HG03521 (cell line): ENCODE results near the gene DIRAS1.
"Not testable (repeated sequence)": the region's sequence is repeated elsewhere in the genome, so short reads cannot be mapped to it uniquely, and the experiment has no call there.

ENCODE experiments used
- ATAC-seq: cut with Tn5 transposase; IDR thresholded peaks from one replicate; pipeline ENCODE4 v1.9.1; 2021; ENCODE audit warnings: mild to moderate bottlenecking, moderate library complexity; ENCODE audit not compliant: unreplicated experiment

Gene DIRAS1

DNA sequence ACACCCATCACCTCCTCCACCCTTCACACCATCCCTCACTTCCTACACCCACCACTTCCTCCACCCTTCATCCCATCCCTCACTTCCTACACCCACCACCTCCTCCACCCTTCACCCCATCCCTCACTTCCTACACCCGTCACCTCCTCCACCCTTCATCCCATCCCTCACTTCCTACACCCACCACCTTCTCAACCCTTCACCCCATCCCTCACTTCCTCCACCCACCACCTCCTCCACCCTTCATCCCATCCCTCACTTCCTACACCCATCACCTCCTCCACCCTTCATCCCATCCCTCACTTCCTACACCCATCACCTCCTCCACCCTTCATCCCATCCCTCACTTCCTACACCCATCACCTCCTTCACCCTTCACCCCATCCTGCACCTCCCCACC is 7.1 kb downstream of the DIRAS1 start:
- ATAC-seq: not testable (repeated sequence)

DNA sequence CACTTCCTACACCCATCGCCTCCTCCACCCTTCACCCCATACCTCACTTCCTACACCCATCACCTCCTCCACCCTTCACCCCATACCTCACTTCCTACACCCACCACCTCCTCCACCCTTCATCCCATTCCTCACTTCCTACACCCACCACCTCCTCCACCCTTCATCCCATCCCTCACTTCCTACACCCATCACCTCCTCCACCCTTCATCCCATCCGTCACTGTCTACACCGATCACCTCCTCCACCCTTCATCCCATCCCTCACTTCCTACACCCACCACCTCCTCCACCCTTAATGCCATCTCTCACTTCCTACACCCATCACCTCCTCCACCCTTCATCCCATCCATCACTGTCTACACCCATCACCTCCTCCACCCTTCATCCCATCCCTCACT is 8.0 kb downstream of the DIRAS1 start:
- not testable (repeated sequence) for ATAC-seq

DNA sequence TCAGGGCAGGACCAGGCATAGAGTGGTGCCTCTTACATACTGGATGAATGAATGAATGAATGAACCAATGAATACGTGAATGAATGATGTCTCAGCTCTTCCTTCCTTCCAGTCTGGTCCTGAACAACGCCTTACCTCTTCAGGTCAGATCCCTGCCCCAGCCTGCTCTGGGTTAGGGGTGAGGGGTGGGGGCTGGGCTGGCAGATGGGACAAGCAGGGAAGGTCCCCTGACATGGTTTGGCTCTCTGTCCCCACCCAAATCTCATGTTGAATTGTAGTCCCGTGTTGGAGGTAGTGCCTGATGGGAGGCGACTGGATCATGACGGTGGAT is 9.3 kb downstream of the DIRAS1 start:
- ATAC-seq: no peak

DNA sequence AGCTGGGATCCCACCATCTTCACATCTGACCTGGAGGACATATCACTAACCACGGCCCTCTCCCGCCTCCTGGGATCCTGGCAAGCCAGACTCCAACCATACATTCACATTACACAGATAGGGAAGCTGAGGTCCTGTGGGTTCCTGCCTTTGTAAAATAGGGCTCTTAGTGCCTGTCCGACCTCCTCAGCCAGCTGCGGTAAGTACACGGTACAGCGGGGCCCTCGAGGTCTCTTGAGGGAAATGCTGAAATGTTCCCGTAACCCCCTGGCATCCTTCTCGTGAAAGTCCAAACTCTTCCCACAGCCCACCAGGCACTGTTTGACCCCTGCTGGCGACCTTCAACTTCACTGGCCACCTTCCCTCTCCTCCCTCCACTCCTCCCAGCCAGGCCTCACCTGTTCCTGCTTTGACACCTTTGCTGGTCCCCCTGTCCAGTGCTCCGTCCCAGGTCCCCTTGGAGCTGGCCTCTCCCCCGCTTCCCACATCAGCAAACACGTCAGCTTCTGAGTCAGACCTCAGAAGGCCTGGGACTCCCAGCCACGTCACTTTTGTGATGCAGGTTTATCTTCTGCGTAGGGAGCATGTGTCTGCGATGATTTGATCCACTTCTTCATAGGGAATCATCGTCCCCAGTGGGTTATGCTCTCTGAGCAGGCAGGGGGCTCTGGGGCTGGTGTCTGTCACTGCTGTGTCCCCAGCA is 9.8 kb downstream of the DIRAS1 start:
- ATAC-seq: no peak

DNA sequence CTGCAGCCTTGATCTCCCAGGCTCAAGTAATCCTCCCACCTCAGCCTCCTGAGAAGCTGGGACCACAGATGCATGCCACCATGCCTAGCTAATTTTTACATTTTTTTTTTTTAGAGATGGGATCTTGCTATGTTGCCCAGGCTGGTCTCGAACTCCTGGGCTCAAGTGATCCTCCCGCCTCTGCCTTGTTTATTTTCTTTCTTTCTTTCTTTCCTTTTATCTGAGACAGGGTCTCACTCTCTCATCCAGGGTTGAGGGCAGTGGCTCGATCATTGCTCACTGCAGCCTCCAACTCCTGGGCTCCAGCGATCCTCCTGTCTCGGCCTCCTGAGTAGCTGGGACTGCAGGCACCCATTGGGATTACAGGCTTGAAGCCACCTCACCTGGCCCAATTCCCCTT is 14.9 kb downstream of the DIRAS1 start:
- no peak for ATAC-seq

DNA sequence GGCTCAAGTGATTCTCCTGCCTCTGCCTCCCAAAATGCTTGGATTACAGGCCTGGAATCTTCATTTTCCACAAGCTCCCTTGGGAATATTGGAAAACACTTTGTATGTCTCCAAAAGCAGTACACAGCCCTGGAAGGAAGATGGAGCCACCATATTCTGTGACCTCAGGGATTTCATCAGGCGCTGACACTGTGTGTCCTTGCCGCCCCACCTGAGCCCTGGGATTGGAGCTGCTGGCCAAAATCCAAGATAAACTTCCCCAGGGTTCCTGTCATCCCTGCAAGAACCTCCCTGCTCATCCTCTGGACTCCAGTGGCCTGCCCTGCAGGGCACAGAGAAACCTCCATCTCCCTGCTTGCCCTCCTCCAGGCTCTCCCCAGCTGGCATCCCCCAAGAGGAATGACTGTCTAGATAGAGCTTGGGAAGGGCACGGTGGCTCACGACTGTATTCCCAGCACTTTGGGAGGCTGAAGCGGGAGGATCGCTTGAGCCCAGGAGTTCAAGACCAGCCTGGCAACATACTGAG is 17.4 kb downstream of the DIRAS1 start:
- ATAC-seq: no peak

DNA sequence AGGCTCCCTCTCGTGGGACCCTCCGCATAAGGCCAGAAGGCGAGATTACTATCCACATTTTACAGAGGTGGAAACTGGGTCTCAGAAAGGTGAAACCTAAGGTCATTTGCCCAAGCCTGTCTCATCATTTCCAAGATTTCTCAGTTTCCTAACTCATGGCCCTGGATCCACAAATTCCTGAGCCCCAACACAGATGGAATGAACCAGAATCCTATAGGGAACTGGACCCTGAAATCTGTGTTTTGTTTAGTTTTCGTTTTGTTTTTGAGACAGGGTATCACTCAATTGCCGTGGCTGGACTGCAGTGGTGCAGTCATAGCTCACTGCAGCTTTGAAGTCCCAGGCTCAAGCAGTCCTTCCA is 18.1 kb downstream of the DIRAS1 start:
- ATAC-seq: no peak

DNA sequence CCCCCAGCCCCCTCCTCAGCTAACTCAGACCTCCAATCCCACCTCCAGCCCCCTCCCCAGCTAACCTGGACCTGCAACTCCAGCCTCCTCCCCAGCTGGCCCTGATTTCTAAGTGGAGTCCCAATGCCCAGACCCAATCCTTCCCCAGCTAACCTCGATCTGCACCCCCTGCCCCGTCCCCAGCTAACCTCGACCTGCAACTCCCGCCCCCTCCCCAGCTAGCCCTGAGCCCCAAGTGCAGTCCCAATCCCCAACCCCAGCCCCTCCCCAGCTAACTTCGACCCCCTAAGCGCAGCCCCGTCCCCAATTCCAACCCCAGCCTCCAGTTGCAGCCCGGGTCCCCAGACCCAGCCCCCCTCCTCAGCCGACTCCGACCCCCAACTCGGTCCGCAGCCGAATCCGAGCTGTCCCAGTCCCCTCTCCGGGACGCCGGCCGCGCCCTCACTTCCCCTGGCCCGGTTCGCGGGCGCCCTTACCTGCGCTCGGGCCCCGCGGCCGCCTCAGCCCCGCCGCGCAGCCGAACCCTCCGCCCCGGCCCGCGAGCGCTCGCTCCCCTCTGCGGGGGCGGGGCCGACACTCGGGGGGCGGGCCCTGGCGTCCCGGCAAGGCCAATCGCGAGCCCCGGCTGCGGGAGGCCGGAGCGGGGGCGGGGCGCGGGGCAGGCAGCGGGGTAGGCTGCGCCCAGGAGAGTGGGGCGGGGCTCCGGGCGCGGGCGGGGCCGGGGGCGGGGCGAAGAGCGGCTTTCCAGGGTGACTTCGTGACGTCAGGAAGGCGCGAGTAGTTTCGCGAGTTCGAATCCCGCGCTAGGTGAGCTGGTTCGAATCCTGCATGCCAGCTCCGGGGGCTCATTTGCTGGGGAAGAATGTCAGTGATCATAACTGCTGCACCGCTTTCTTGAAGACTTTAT is 18.7 kb downstream of the DIRAS1 start, which contains the start of gene GNG7:
TSS of gene GNG7 (minus strand) at position 525 of the 907 bp plus-strand sequence. CDS start 182,006 bp downstream, outside the sequence.
- peak; percentile 81 for ATAC-seq

DNA sequence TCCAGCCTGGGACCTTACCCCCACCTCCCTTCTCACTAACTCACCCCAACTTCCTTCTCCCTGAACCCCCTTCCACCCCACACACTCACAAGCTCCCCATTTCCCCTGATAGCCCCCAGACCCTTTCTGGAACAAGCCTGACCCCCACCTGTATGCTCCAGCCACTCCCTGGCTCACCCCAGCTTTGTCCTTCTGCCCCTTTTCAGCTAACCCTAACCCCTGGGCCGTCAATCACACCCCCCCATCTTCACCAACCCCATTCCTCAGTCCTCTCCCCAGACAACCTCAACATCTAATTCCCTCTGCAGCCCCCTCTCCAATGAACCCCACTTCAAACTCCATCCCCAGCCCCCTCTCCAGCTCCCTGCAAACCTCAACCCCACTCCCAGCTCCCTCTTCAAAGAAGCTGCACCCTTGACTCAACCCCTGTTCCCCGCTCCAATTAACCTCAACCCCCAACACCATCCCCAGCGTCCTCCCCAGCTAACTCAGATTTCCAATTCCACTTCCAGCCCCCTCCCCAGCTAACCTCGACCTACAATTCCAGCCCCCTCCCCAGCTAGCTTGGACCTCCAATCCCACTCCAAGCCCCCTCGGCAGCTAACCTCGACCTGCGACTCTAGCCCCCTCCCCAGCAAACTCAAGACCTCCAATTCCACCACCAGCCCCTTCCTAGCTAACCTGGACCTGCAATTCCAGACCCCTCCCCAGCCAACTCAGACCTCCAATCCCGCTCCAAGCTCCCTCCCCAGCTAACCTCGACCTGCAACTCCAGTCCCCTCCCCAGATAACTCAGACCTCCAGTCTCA is 19.6 kb downstream of the DIRAS1 start:
- ATAC-seq: no peak

DNA sequence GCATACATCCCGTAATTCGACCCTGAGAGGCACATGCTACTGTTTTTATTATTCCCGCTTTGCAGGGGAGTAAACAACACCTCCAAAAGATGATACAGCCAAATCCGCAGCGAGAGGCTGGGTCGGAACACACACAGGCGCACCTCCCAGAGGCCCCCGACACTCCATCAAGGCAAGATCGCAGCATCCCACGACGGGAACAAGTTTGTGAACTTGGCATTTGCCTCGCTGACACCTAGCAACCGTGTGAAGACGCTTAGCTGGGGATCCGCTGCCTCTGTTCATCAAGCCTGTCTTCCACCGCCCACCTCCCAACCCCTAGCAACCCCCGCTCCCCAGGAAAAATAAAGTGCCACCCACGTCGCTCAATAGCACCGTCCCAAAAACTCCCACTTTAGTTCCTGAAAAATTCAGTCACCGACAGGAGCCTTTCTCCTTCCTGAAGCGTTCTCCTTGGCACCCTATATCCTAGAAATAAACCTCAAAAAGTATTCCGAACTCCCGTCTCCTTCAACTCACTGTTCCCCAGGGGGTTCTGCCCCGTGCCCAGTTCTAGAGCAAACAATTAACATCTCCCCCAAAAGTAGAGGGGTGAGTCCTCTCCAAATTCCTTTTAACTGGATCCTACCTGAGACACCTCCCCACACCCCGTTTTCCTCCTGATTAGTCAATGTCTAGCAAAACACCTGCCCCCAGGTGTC is 20.4 kb downstream of the DIRAS1 start:
- ATAC-seq: no peak

DNA sequence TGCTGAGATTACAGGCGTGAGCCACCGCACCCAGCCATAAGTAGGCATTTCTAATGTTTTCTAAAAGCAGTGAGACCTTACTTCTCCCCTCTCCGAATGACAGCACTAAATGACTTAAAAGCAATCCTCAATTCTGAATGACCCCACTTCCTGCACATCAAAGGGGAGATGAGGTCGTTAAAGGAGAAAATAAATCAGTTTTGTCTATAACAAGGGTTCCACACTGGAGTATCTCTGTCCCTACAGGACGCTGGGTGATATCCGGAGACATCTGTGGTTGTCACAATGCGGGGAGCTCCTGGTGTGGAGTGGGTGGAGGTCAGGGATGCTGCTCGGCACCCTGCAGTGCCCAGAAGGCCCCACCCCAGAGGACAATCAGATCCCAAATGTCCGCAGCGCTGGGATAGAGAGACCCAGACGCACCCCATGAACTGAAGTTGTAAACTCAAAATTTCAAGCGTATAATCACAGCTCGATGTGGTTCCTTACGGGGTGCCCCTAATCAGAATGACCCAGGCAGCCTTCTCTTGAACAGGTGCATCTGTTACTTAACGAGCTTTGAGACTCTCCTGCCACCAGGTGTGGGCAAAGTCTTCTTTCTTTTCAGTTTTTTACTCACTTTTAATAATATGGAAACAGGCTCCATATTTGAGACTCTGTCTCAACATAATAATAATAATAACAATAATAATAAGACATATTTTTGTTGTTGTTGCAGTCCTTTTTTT is 21.6 kb downstream of the DIRAS1 start:
- ATAC-seq: no peak

DNA sequence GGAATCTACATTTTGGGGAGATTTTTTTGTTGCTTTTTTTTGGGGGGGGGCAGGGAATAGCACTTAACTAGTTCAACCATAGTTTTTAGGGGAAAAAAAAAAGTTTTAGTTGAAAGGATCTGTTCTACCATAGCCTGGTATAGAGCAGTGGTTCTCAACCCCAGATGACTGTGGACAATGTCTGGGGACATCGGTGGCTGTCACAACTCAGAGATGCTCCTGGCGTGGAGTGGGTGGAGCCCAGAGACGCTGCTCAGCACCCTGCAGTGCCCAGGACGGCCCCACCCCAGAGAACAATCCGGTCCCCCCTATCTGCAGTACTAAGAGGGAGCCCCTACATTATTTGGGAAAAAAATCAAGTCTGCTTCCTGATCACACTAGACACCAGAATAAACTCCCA is 27.0 kb downstream of the DIRAS1 start:
- no peak for ATAC-seq

DNA sequence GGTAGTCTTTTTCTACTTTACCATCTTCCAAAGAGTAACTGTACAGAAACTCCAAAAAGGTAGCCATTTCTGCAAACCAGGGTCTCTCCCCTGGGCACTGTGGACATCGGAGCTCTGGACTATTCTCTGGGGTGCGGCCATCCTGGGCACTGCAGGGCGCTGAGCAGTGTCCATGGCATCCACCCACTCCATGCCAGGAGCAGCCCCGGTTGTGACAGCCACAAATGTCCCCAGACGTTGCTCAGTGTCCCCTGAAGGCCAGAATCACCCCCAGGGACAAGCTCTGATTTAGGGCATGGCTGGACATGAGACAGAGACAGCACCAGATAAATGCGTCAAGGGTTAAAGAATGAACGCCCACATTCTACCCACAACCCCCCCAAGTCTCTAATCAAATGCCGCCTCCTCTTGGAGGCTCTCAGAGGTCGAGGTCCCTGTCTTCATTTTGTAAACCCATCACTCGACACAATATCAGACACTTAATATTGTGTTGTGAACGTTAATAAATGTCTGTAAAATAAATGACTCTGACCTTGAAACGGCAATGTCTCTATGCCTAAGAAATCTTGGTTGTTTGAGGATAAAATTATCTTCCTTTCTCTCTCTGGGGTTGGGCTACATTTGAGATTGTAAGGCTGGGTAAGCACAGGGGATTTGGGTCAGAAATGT is 27.5 kb downstream of the DIRAS1 start:
- ATAC-seq: no peak

DNA sequence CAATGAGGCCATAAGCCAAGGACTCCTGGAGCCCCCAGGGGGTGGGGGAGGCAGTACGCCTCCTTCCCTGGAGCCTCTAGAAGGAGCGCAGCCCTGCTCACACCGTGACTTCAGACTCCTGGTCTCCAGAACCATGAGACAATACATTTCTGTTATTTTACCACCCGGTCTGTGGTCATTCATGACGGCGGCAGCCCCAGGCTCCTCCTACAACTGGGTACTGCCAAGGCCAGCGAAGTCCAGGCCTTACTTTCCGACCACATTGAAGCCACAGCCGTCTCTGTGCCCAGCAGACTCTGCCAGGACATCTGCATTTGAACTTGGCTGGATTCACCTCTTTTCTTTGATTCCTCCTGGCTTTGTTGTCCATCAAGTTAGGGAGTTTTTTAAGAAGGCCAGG is 29.2 kb downstream of the DIRAS1 start:
- no peak for ATAC-seq

DNA sequence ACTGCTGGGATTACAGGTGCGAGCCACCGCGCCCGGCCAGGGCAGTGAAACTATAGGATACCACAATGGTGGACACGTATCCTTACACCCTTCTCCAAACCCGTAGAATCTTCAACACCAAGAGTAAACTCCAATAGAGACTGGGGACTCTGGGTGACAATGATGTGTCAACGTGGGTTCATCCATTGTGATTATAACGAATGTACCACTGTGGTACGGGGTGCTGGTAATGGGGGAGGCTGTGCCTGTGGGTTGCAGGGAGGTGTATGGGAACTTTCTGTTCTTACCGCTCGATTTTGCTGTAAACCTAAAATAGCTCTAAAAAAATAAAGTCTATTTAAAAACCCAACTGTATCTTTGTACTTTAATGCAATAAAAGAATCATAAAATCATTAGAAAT is 30.3 kb downstream of the DIRAS1 start:
- no peak for ATAC-seq

DNA sequence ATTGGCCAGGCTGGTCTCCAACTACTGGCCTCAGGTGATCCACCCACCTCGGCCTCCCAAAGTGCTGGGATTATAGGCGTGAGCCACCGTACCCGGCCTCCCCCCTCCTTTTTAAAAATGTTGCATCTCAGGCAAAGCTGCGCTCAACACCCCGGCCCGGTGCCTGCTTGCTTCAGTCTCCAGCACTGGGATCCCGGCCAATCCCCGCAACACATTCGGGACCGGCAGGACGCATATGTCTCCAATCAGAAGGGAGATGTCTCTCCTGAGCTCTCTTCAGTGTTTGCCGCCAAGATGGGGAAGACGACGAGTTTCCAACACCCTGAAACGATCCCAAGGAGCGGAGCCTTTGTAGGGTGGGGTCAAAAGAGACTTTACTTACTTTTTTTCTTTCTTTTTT is 34.8 kb downstream of the DIRAS1 start:
- ATAC-seq: no peak

DNA sequence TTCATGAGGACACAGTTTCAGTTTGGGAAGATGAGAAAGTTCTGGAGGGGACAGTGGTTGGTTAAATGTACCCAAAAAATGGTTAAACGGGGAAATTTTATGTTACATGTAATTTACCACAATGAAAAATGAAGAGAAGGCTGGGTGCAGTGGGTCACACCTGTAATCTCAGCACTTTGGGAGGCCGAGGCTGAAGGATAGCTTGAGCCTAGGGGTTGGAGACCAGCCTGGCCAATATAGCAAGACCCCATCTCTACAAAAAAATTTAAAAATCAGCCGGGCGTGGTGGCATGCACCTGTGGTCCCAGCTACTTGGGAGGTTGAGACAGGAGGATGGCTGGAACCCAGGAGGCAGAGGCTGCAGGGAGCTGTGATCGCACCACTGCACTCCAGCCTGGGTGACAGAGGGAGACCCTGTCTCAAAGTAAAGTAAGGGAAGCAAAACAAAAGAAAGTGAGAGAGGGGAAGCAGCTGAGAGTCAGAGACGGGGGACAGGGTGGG is 35.9 kb downstream of the DIRAS1 start:
- ATAC-seq: no peak

DNA sequence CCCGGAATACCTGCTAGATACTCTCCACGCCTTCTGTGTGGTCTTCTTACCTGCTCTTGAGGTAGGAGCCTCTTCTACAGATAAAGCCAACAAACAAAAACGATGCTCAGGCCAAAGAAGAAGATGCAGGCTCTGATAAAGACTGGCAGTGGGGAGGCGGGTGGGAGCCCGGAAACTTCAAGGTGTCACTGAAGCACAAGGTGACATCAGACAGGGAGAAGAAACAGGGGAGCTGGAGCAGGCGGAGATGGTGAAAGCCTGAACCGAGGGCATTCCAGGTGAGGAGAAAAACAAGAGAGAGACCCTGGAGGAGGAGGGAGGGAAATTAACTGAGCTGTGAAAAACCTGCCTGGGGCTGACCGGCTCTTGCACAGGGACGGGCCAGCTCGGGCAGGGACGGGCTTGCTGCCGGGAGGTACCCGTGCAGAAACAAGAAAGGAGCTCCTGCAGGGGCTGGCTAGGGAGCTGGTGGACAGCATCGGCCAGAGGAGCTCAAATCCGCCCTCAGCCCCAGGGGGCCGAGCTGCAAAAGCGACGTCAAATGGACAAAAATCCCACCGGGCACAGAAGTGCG is 37.7 kb downstream of the DIRAS1 start:
- ATAC-seq: no peak

DNA sequence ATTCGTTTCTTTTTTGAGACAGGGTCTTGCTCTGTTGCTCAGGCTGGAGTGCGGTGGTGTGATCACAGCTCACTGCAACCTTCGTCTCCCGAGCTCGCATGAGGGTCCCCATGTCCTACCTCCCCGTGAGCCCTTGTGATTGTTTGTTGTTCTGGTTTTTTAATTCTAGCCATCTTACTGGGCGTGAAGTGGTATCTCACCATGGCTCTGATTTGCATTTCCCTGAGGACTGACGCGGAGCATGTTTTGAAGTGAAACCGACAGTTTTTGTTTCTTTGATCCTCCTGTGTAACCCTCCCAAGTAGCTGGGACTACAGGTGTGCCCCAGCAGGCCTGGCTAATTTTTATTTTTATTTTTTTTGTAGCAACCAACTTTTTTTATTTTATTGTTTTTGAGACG is 40.4 kb downstream of the DIRAS1 start:
- ATAC-seq: no peak
